Neural progenitor cell (in vitro differentiated cells): ENCODE data around the gene RNF13.

ENCODE experiments used
- CTCF ChIP-seq: fragments of 200-600 bp; sonication (generic); IDR thresholded peaks from 2 replicates; pipeline ENCODE4 v1.5.1; 2017; ENCODE audit warnings: antibody characterized with exemption, mild to moderate bottlenecking
- EZH2 ChIP-seq: fragments of 200-600 bp; sonication (generic); IDR thresholded peaks from 2 replicates; pipeline ENCODE4 v1.6.1; 2017; ENCODE audit warnings: antibody characterized with exemption, mild to moderate bottlenecking, moderate library complexity

- TF ChIP-seq CTCF (no peak), EZH2 (no peak)
Observed at GRCh38 chr3:149934524-149934923, 121.5 kb downstream of the RNF13 start.
